GM12873 (cell line): ENCODE measurements around the gene DYDC2.

Experiments
- CTCF ChIP-seq: IDR thresholded peaks from 2 replicates; pipeline ENCODE4 v1.5.1; 2012; ENCODE audit warnings: low read depth, mild to moderate bottlenecking, moderate library complexity, low read length, control low read depth; ENCODE audit not compliant: insufficient read depth; ENCODE audit errors: missing control alignments

Gene DYDC2

GRCh38 chr10:80390740-80391139 lies 34.2 kb downstream of the DYDC2 start:
- TF ChIP-seq CTCF = no peak

- no peak for TF ChIP-seq CTCF
These were observed 35.7 kb downstream of the DYDC2 start for GRCh38 chr10:80392250-80392649.

GRCh38 chr10:80394358-80394916 lies 37.9 kb downstream of the DYDC2 start:
- TF ChIP-seq CTCF = no peak

- TF ChIP-seq CTCF = no peak
These were observed 40.4 kb downstream of the DYDC2 start for GRCh38 chr10:80397014-80397413.

- no peak for TF ChIP-seq CTCF
These were observed 43.7 kb downstream of the DYDC2 start for GRCh38 chr10:80400136-80400804.

GRCh38 chr10:80405035-80405434 lies 48.5 kb downstream of the DYDC2 start:
- TF ChIP-seq CTCF = no peak

- no peak for TF ChIP-seq CTCF
These were observed 49.0 kb downstream of the DYDC2 start for GRCh38 chr10:80405626-80406025.
